HepG2 (cell line): ENCODE data around the gene MLLT10. TPM values are rescaled to one million over a fixed set of nuclear protein-coding genes. Genes with fewer than 3 reads are reported as not detected.

ENCODE experiments used
- ATAC-seq: fragments of 200-7000 bp; cut with Tn5 transposase; 3 replicates; pipeline ENCODE4 v1.9.1; 2020; ENCODE audit warnings: mild to moderate bottlenecking, moderate library complexity
- BruUV-seq: library from RNA; stranded (reverse); fragments of 400-500 nt; replicated peaks from 2 replicates; lab custom pipeline; 2021; lab: Mats Ljungman, UMichigan
- CTCF ChIA-PET: fragments of 300-600 bp; formaldehyde crosslinking; extraction: SDS; loops from one replicate; lab custom pipeline; 2021; ENCODE audit warnings: low total read pairs, inconsistent platforms, low intra/inter-chr PET ratio; lab: Yijun Ruan, JAX
- POLR2A ChIA-PET: fragments of 350-600 bp; sonication (Branson Sonifier 250); formaldehyde crosslinking; loops from one replicate; lab custom pipeline; 2020; ENCODE audit warnings: antibody characterized with exemption, inconsistent platforms; lab: Yijun Ruan, JAX
- DNase-seq: peaks from one replicate; pipeline ENCODE4 v3.0.0-alpha.2; 2015; ENCODE audit warnings: low spot score
- FAIRE-seq: peaks from 3 replicates; lab custom pipeline; 2011; peaks lifted over from hg19 to GRCh38; lab: Jason Lieb, UNC
- H2AFZ ChIP-seq: one replicate; pipeline ENCODE4 v1.6.1; 2011; ENCODE audit warnings: low read length, inconsistent platforms
- H3K27ac ChIP-seq: fragments of 300-600 bp; 3 replicates; pipeline ENCODE4 v1.8.0; 2011; ENCODE audit warnings: mixed run types, mild to moderate bottlenecking, mixed read lengths, low read length, inconsistent platforms; ENCODE audit not compliant: insufficient read depth; ENCODE audit errors: extremely low read length
- H3K27me3 ChIP-seq, 2 experiments: fragments of 200-600 bp in 1 of 2; 2 replicates in 1 of 2; 3 replicates in 1 of 2; pipeline versions ENCODE4 v1.6.0 to v1.8.0; 2011; ENCODE audit warnings: low read length in 2 of 2, mild to moderate bottlenecking in 2 of 2, moderate library complexity in 2 of 2, inconsistent platforms in 1 of 2; ENCODE audit not compliant: insufficient read depth in 2 of 2, control insufficient read depth in 1 of 2
- H3K36me3 ChIP-seq, 2 experiments: fragments of 200-600 bp in 1 of 2; replicated peaks in 1 of 2; 2 replicates in 1 of 2; 3 replicates in 1 of 2; pipeline versions ENCODE4 v1.5.1 to v1.8.0; 2011; ENCODE audit warnings: low read length in 2 of 2, inconsistent platforms in 1 of 2; ENCODE audit not compliant: insufficient read depth in 2 of 2, control insufficient read depth in 1 of 2
- H3K4me1 ChIP-seq: 2 replicates; pipeline ENCODE4 v1.5.1; 2012; ENCODE audit warnings: low read length, inconsistent platforms; ENCODE audit not compliant: insufficient read depth
- H3K4me2 ChIP-seq: 2 replicates; pipeline ENCODE4 v1.6.0; 2011; ENCODE audit warnings: low read depth, low read length, inconsistent platforms
- H3K4me3 ChIP-seq, 3 experiments: fragments of 200-600 bp in 1 of 3; sonication (generic), shearing (Covaris generic) in 1 of 3; replicated peaks in 1 of 3; 2 replicates each; pipeline ENCODE4 v1.5.1; 2011 to 2016; ENCODE audit warnings: low read length in 3 of 3, inconsistent platforms in 2 of 3, low read depth in 2 of 3, mild to moderate bottlenecking in 2 of 3, control low read depth in 1 of 3, mixed read lengths in 1 of 3; ENCODE audit not compliant: insufficient read depth in 1 of 3
- H3K79me2 ChIP-seq: one replicate; pipeline ENCODE4 v1.6.1; 2011; ENCODE audit warnings: low read length, inconsistent platforms; ENCODE audit not compliant: insufficient read depth
- H3K9ac ChIP-seq: 2 replicates; pipeline ENCODE4 v1.6.0; 2011; ENCODE audit warnings: mild to moderate bottlenecking, low read depth, low read length, inconsistent platforms; ENCODE audit not compliant: insufficient read depth
- H3K9me3 ChIP-seq: 2 replicates; pipeline ENCODE4 v1.5.1; 2012; ENCODE audit warnings: mild to moderate bottlenecking, low read length
- H4K20me1 ChIP-seq: 2 replicates; pipeline ENCODE4 v1.6.0; 2011; ENCODE audit warnings: inconsistent platforms, mild to moderate bottlenecking, low read length, moderate library complexity; ENCODE audit not compliant: insufficient read depth
- MTA1 ChIP-seq: sonication (generic); formaldehyde crosslinking; IDR thresholded peaks from 2 replicates; pipeline ENCODE4 v1.4.0; 2020; ENCODE audit warnings: missing genetic modification reagents, mild to moderate bottlenecking, borderline replicate concordance
- ZNF362 ChIP-seq: sonication (generic); formaldehyde crosslinking; IDR thresholded peaks from 2 replicates; pipeline ENCODE4 v1.4.0; 2020; ENCODE audit warnings: missing genetic modification reagents, mild to moderate bottlenecking, borderline replicate concordance
- WGBS: methylation state at CpG from one replicate; pipeline ENCODE4 v1.1.6; 2017; ENCODE audit warnings: low lambda C conversion rate; 5-methylcytosine and 5-hydroxymethylcytosine counted together
- in situ Hi-C: cut with HindIII; loops from 2 replicates; pipeline ENCODE4 v1.10.0; 2017; ENCODE audit warnings: low pct_unique_long_range_greater_than_20kb; ENCODE audit not compliant: extremely low pct_ligation_motif_present
- intact Hi-C: fragments of 100-400 bp; cut with micrococcal nuclease; formaldehyde crosslinking; loops from one replicate; pipeline ENCODE4 v1.10.0; 2022; ENCODE audit not compliant: unreplicated experiment
- polyA plus RNA-seq, 8 experiments: library from polyadenylated mRNA; depleted of rRNA in 3 of 8; stranded (reverse) in 7 of 8; unstranded in 1 of 8; fragments of >200 nt; fragmentation: Illumina TruSeq in 4 of 8; extraction: Trizol in 4 of 8; gene quantifications; 2 replicates each; pipeline versions ENCODE4 v1.2.1 to v1.2.3, GENCODE V29; 2011 to 2016; ENCODE audit warnings: low read depth in 4 of 8, missing spikeins in 1 of 8, mixed read lengths in 1 of 8; ENCODE audit not compliant: insufficient read depth in 1 of 8
- total RNA-seq, 5 experiments: library from RNA; depleted of rRNA; stranded (reverse); fragments of >200 nt; fragmentation: Illumina TruSeq; extraction: Trizol; gene quantifications; 2 replicates each; pipeline ENCODE4 v1.2.3, GENCODE V29; 2016; ENCODE audit warnings: low read depth in 1 of 5
- TF ChIP-seq, protein P1 (sequence below): sonication (generic); formaldehyde crosslinking; IDR thresholded peaks from 2 replicates; pipeline ENCODE4 v1.4.0; 2020; ENCODE audit warnings: missing genetic modification reagents

Gene MLLT10
- total and polyA plus RNA-seq, 2 of the 13 experiments (the other 11 are each of a cell fraction or from before 2014, with no cell fraction given), result 51.3 to 84.1 TPM

DNA sequence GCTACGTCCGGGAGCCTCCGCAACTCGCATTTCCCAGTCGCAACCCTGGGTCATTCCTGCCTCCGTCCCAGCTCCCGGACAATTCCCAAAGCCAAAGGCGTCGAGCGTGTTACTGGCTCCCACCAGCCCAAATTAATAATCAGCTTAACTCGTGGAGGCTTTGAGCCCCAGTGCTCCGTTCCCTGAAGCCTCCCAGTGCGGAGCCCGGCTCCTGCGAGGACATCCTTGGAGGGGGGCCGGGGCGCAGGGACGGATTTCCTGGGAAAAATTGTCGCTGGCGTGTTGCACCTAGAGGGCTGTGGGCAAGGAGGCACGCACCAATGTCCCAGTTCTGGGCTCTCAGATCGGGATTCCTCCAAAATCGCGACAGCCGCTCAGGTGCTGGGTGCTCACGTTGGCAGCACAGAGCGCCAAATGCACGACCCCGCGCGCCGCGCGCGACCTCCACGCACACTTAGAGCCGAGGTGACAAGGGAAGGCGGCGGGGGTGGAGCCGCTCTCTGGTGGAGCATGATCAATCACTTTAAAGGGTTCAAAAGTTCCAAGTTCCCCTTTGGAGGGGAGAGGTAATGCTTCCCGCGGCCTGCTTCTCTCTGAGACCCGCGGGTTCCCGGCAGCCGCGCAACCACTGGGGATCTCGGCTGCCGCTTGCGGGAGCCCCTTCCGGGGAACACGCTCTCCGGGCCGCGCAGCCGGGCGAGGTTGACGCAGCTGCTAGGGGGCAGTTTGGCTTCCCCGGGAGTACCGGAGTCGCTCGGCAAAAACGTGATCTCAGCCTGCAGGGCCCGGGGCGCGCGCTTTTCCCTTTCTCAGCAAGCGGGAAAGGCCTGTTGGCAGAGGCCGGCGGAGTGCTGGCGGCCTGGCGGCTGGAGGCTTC lies 34.1 kb upstream of the MLLT10 start:
- DNase-seq (no peak), FAIRE-seq (no peak), ATAC-seq (no peak)
- CTCF ChIA-PET, result no interaction called here
- Histone ChIP-seq H3K4me1 (peaks cover 68% of the 10 kb centered on the region), H3K9ac (no peak overlapping the region), H3K4me3 (no peak overlapping the region), H3K27me3 (no peaks in the 10 kb centered on the region; a peak in 1 of 5 replicates), H3K9me3 (no peaks in the 10 kb centered on the region), H3K79me2 (peaks cover 3% of the 10 kb centered on the region), H3K36me3 (no peaks in the 10 kb centered on the region), H3K27ac (no peak overlapping the region), H4K20me1 (no peaks in the 10 kb centered on the region), H3K4me2 (no peak overlapping the region), H2AFZ (no peak overlapping the region)
- TF ChIP-seq, protein P1, sequence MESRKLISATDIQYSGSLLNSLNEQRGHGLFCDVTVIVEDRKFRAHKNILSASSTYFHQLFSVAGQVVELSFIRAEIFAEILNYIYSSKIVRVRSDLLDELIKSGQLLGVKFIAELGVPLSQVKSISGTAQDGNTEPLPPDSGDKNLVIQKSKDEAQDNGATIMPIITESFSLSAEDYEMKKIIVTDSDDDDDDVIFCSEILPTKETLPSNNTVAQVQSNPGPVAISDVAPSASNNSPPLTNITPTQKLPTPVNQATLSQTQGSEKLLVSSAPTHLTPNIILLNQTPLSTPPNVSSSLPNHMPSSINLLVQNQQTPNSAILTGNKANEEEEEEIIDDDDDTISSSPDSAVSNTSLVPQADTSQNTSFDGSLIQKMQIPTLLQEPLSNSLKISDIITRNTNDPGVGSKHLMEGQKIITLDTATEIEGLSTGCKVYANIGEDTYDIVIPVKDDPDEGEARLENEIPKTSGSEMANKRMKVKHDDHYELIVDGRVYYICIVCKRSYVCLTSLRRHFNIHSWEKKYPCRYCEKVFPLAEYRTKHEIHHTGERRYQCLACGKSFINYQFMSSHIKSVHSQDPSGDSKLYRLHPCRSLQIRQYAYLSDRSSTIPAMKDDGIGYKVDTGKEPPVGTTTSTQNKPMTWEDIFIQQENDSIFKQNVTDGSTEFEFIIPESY, result peak; percentile 70; the same call in 1 of the 2 replicates
- TF ChIP-seq ZNF362 (CRISPR knock-in tag) (no peak), MTA1 (no peak)
- 97% methylated on average over 72 of the region's 72 CpGs for WGBS
- in situ Hi-C loops (loop anchor here (10.0 to 25.0 kb wide), 3 partner anchors 213 to 812 kb away; partner anchors contain the start of genes BMI1 and COMMD3), intact Hi-C loops (loop anchor here (5.0 to 10.0 kb wide), 2 partner anchors 425 to 452 kb away; no protein-coding TSS in a partner anchor)
- POLR2A ChIA-PET, result interaction anchor here (0.9 to 5.1 kb wide), 2 partner anchors 26 kb away, joined by 3 to 294 read pairs; partner anchors contain the start of gene SKIDA1
- no TSS peak for BruUV-seq
